Activated T-helper 1 cell treated with anti-CD3 and anti-CD28 coated beads, Interleukin-12 subunit alpha, Interleukin-12 subunit beta, Interleukin-2, Interleukin-4 antibody, amounts not matched to agents 30 ng/mL and 10 ng/mL and 1 ng/mL, durations not matched to agents 14 hours and 24 hours and 36 hours (primary cell): Measurements from ENCODE around the gene ZNF487. TPM values are rescaled to one million over a fixed set of nuclear protein-coding genes. Genes with fewer than 3 reads are reported as not detected.

ENCODE experiments used
- DNase-seq: peaks from one replicate; pipeline ENCODE4 v3.0.0; 2021; ENCODE audit warnings: low spot score
- H3K27ac Mint-ChIP-seq: one replicate; pipeline ENCODE4 v1.8.0; 2021; ENCODE audit warnings: mild to moderate bottlenecking, mixed read lengths
- H3K27me3 Mint-ChIP-seq: one replicate; pipeline ENCODE4 v1.8.0; 2022; ENCODE audit warnings: mild to moderate bottlenecking, moderate library complexity, mixed read lengths; ENCODE audit not compliant: insufficient read depth
- H3K36me3 Mint-ChIP-seq: one replicate; pipeline ENCODE4 v1.8.0; 2021; ENCODE audit warnings: low read depth, mixed read lengths
- H3K4me1 Mint-ChIP-seq: one replicate; pipeline ENCODE4 v1.8.0; 2021; ENCODE audit warnings: low read depth, mixed read lengths
- H3K4me3 Mint-ChIP-seq: one replicate; pipeline ENCODE4 v1.8.0; 2021; ENCODE audit warnings: mild to moderate bottlenecking, moderate library complexity, mixed read lengths
- H3K9me3 Mint-ChIP-seq: one replicate; pipeline ENCODE4 v1.8.0; 2021; ENCODE audit warnings: mixed read lengths
- intact Hi-C: fragments of 100-400 bp; cut with micrococcal nuclease; formaldehyde crosslinking; loops from one replicate; pipeline ENCODE4 v1.15.1; 2024
- total RNA-seq: library from RNA; stranded (reverse); gene quantifications from 2 replicates; pipeline ENCODE4 v1.2.3, GENCODE V29; 2022

Gene ZNF487
- total RNA-seq, 1 donor from 2014 or later: 1.8 TPM

DNA sequence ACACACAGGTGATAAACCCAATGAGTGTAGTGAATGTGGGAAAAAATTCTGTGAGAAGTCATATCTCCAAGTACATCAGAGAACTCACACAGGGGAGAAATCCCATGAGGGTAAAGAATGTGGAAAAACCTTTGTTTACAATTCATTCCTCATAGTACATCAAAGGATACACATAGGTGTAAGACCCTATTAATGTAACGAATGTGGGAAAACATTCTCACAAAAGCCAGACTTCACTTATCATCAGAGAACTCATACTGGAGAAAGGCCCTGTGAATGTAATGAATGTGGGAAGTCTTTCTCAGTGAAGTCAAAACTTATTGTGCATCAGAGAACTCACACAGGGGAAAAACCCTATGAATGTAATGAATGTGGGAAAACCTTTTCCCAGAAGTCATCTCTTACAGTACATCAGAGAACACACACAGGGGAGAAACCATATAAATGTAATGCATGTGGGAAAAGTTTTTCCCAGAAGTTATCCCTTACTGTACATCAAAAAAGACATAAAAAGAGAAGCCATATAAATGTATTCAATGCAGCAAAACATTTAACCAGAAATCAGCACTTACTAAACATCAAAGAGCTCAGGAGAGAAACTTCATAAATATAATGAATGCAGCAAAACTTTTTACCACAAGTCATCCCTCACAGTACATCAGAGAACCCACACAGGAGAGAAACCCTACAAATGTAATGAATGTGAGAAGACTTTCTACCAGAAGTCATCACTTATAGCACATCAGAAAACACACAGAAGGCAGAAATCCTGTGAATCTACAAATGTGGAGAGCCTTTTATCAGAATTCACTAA lies 87.7 kb downstream of the ZNF487 start:
- H3K4me3 Mint-ChIP-seq: no peak overlapping the region
- peaks cover 1% of the 10 kb centered on the region for H3K36me3 Mint-ChIP-seq
- intact Hi-C loops: no loop called here
- DNase-seq: no peak
- peaks cover 78% of the 10 kb centered on the region for H3K9me3 Mint-ChIP-seq
- no peak overlapping the region for H3K27ac Mint-ChIP-seq
- no peaks in the 10 kb centered on the region for H3K4me1 Mint-ChIP-seq
- H3K27me3 Mint-ChIP-seq: no peaks in the 10 kb centered on the region

Other genes starting within 250 kb of the ZNF487 start
- gene RASGEF1A, start 170.0 kb upstream of the ZNF487 start, total RNA-seq: 0.78 and 2.0 TPM in 2 replicates
- gene FXYD4, start 65.5 kb upstream of the ZNF487 start, total RNA-seq: 0.44 TPM in 1 of 2 replicates, not detected in the other
- gene HNRNPF, start 27.9 kb upstream of the ZNF487 start, total RNA-seq: 499 and 501 TPM in 2 replicates
- 1.4 and 1.7 TPM in 2 replicates for gene ZNF239, start 137.5 kb downstream of the ZNF487 start, total RNA-seq
- 5.7 and 6.6 TPM in 2 replicates for gene ZNF485, start 169.3 kb downstream of the ZNF487 start, total RNA-seq
- gene ZNF32, start 211.8 kb downstream of the ZNF487 start, total RNA-seq: 13.2 and 13.7 TPM in 2 replicates